K562 (cell line): ENCODE measurements around the gene TMEM45A.

Source experiments
- DACH1 ChIP-seq: fragments of 450-650 bp; IDR thresholded peaks from 2 replicates; pipeline ENCODE4 v1.6.1; 2018; ENCODE audit not compliant: partially characterized antibody
- FOXA1 ChIP-seq: fragments of 450-650 bp; IDR thresholded peaks from 2 replicates; pipeline ENCODE4 v1.6.1; 2016; ENCODE audit warnings: mild to moderate bottlenecking, borderline replicate concordance
- HMG20A ChIP-seq: fragments of 450-650 bp; formaldehyde crosslinking; conservative IDR thresholded peaks from 2 replicates; pipeline ENCODE4 v1.4.0; 2020; ENCODE audit warnings: mild to moderate bottlenecking, mixed read lengths

DNA sequence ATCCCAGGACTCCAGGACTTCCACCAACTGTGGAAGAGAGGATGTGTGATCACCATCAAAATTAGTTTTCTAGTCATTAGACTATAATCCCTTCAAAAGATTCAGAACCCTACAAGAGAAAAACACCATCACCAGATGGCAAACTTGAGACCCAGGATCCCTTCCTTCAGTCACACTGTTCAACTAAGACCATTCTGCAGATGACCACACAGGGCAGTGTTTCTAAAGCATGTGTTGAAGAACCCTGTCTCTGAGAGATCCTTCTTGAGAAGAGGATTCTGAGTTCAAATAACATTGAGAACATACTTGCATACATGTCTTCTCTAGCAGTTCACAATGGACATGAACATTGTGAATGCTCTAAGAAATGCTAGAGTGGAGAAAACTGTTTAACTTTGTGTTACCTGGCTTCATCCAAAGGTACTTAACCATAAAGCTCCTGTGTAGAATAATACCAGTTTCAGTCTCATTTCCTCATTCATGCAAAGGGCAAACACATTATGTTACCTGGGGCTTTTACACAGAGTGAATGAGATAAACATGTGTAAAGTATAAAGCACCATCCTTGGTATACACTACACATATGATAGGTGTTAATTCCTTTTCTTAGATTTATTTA lies 114.6 kb downstream of the TMEM45A start:
- TF ChIP-seq HMG20A (CRISPR knock-in tag), result no peak
- TF ChIP-seq DACH1, result no peak
- TF ChIP-seq FOXA1, result no peak
